NCI-H2227 (cell line): ENCODE results near the gene IL7R.
"Not testable (repeated sequence)": the region's sequence is repeated elsewhere in the genome, so short reads cannot be mapped to it uniquely, and the experiment has no call there.

Experiments
- DNase-seq: peaks from one replicate; lab custom pipeline; 2025; ENCODE audit not compliant: unreplicated experiment; lab: John Stamatoyannopoulos, UW

Gene IL7R

GRCh38 chr5:35870605-35871004 lies 13.9 kb downstream of the IL7R start:
- no peak for DNase-seq

GRCh38 chr5:35876454-35876853 lies 19.8 kb downstream of the IL7R start:
- no peak for DNase-seq

GRCh38 chr5:35876922-35877321 lies 20.2 kb downstream of the IL7R start:
- DNase-seq = no peak

GRCh38 chr5:35877655-35878054 lies 21.0 kb downstream of the IL7R start:
- DNase-seq = no peak

GRCh38 chr5:35878079-35878478 lies 21.4 kb downstream of the IL7R start:
- no peak for DNase-seq

- DNase-seq = no peak
Observed at GRCh38 chr5:35879096-35879495, 22.4 kb downstream of the IL7R start.

- DNase-seq = no peak
Observed at GRCh38 chr5:35879649-35880048, 23.0 kb downstream of the IL7R start.

GRCh38 chr5:35880156-35880555 lies 23.5 kb downstream of the IL7R start:
- no peak for DNase-seq

GRCh38 chr5:35881758-35882157 lies 25.1 kb downstream of the IL7R start:
- DNase-seq = no peak

GRCh38 chr5:35884191-35884769 lies 27.6 kb downstream of the IL7R start:
- no peak for DNase-seq

GRCh38 chr5:35884773-35885172 lies 28.1 kb downstream of the IL7R start:
- no peak for DNase-seq

- DNase-seq = no peak
Observed at GRCh38 chr5:35886381-35886780, 29.7 kb downstream of the IL7R start.

GRCh38 chr5:35887321-35888100 lies 30.8 kb downstream of the IL7R start:
- DNase-seq = no peak

- no peak for DNase-seq
Observed at GRCh38 chr5:35890021-35891020, 33.6 kb downstream of the IL7R start.

- DNase-seq = not testable (repeated sequence)
Observed at GRCh38 chr5:35892799-35893198, 36.1 kb downstream of the IL7R start.

- DNase-seq = no peak
Observed at GRCh38 chr5:35894131-35894530, 37.4 kb downstream of the IL7R start.

- no peak for DNase-seq
Observed at GRCh38 chr5:35898952-35899660, 42.4 kb downstream of the IL7R start.

GRCh38 chr5:35899800-35900199 lies 43.1 kb downstream of the IL7R start:
- no peak for DNase-seq

- DNase-seq = no peak
Observed at GRCh38 chr5:35900972-35901695, 44.4 kb downstream of the IL7R start.

GRCh38 chr5:35902046-35902672 lies 45.5 kb downstream of the IL7R start:
- no peak for DNase-seq
